ENCODE measurements around the gene RALGDS. TPM values are rescaled to one million over a fixed set of nuclear protein-coding genes. Genes with fewer than 3 reads are reported as not detected.

RALGDS gene
- polyA plus RNA-seq, 1 donor (not counting 4 experiments of a cell fraction or from before 2014, with no cell fraction given), result 22.6 TPM

- no peak for FAIRE-seq
- H3K9me1 ChIP-seq (ENCODE audit: control insufficient read depth, extremely low read depth, insufficient read depth, low read length), result no peaks in the 10 kb centered on the region
- H3K27me3 ChIP-seq (ENCODE audit: control insufficient read depth, extremely low read depth, insufficient read depth, low read length), result no peaks in the 10 kb centered on the region
- no peak overlapping the region for H3K4me3 ChIP-seq (ENCODE audit: control insufficient read depth in 2 of 3, extremely low read depth in 1 of 3, insufficient read depth in 2 of 3, low read depth in 1 of 3, low read length in 3 of 3)
- H3K27ac ChIP-seq (ENCODE audit: control insufficient read depth, insufficient read depth, low read length), result no peak overlapping the region
- TF ChIP-seq EZH2 (IDR thresholded peaks at IDR 0.05; ENCODE audit: low read length) (no peak), CTCF (optimal IDR thresholded peaks at IDR 0.05 in 1 of 3, IDR thresholded peaks at IDR 0.05 in 1 of 3, conservative IDR thresholded peaks at IDR 0.05 in 1 of 3; ENCODE audit: extremely low read depth in 1 of 3, insufficient read depth in 2 of 3, low read length in 3 of 3) (no peak)
- dilution Hi-C loops (cut with MboI; ENCODE audit: extremely low pct_ligation_motif_present, low sequenced_read_pairs), result no loop called here
- no peak overlapping the region for H3K9ac ChIP-seq (ENCODE audit: control insufficient read depth, extremely low read depth, insufficient read depth, low read length)
- no peak overlapping the region for H2AFZ ChIP-seq (ENCODE audit: control insufficient read depth, low read length)
- no peaks in the 10 kb centered on the region for H3K9me3 ChIP-seq (ENCODE audit: control insufficient read depth, low read depth, low read length)
- H3K4me2 ChIP-seq (ENCODE audit: control insufficient read depth, extremely low read depth, insufficient read depth, low read depth, low read length), result no peak overlapping the region
- no peaks in the 10 kb centered on the region for H3K79me2 ChIP-seq (ENCODE audit: control insufficient read depth, insufficient read depth, low read length)
- DNase-seq (ENCODE audit: low read depth, low spot score), result no peak
- H3K36me3 ChIP-seq (ENCODE audit: control insufficient read depth in 2 of 2, extremely low read depth in 1 of 2, insufficient read depth in 2 of 2, low read length in 2 of 2), result peaks cover 21 to 30% of the 10 kb centered on the region in 2 experiments
- H3K4me1 ChIP-seq (ENCODE audit: control insufficient read depth, extremely low read depth, insufficient read depth, low read length), result peaks cover 6% of the 10 kb centered on the region
- peaks cover 8% of the 10 kb centered on the region for H4K20me1 ChIP-seq (ENCODE audit: control insufficient read depth, extremely low read depth, insufficient read depth, low read length)
Measured at GRCh38 chr9:133108794-133109641, 12.0 kb downstream of the RALGDS start.

GRCh38 chr9:133107961-133108793, 12.9 kb downstream of the RALGDS start:
- Histone ChIP-seq H3K27me3 (ENCODE audit: control insufficient read depth, extremely low read depth, insufficient read depth, low read length) (no peaks in the 10 kb centered on the region), H3K9ac (ENCODE audit: control insufficient read depth, extremely low read depth, insufficient read depth, low read length) (no peak overlapping the region), H3K4me1 (ENCODE audit: control insufficient read depth, extremely low read depth, insufficient read depth, low read length) (peaks cover 6% of the 10 kb centered on the region), H3K36me3 (ENCODE audit: control insufficient read depth in 2 of 2, extremely low read depth in 1 of 2, insufficient read depth in 2 of 2, low read length in 2 of 2) (peaks cover 21 to 32% of the 10 kb centered on the region in 2 experiments), H3K4me3 (ENCODE audit: control insufficient read depth in 2 of 3, extremely low read depth in 1 of 3, insufficient read depth in 2 of 3, low read depth in 1 of 3, low read length in 3 of 3) (no peak overlapping the region), H3K79me2 (ENCODE audit: control insufficient read depth, insufficient read depth, low read length) (no peaks in the 10 kb centered on the region), H4K20me1 (ENCODE audit: control insufficient read depth, extremely low read depth, insufficient read depth, low read length) (peaks cover 7% of the 10 kb centered on the region), H2AFZ (ENCODE audit: control insufficient read depth, low read length) (no peak overlapping the region), H3K27ac (ENCODE audit: control insufficient read depth, insufficient read depth, low read length) (no peak overlapping the region), H3K9me3 (ENCODE audit: control insufficient read depth, low read depth, low read length) (no peaks in the 10 kb centered on the region), H3K4me2 (ENCODE audit: control insufficient read depth, extremely low read depth, insufficient read depth, low read depth, low read length) (no peak overlapping the region), H3K9me1 (ENCODE audit: control insufficient read depth, extremely low read depth, insufficient read depth, low read length) (no peaks in the 10 kb centered on the region)
- no peak for TF ChIP-seq EZH2 (IDR thresholded peaks at IDR 0.05; ENCODE audit: low read length)
- TF ChIP-seq CTCF (optimal IDR thresholded peaks at IDR 0.05 in 1 of 3, IDR thresholded peaks at IDR 0.05 in 1 of 3, conservative IDR thresholded peaks at IDR 0.05 in 1 of 3; ENCODE audit: extremely low read depth in 1 of 3, insufficient read depth in 2 of 3, low read length in 3 of 3), result no peak
- FAIRE-seq (no peak), DNase-seq (ENCODE audit: low read depth, low spot score) (no peak)
- dilution Hi-C loops (cut with MboI; ENCODE audit: extremely low pct_ligation_motif_present, low sequenced_read_pairs), result no loop called here
